NCI-H748 treated with DMSO at 0.1 percent for 48 hours (cell line): ENCODE data around the gene LSM2.
A peak's percentile ranks its signal among the peaks of the same experiment; 100 is the strongest.
"Not testable (repeated sequence)": the region's sequence is repeated elsewhere in the genome, so short reads cannot be mapped to it uniquely, and the experiment has no call there.

Experiments
- DNase-seq: peaks from one replicate; lab custom pipeline; 2025; lab: John Stamatoyannopoulos, UW

The LSM2 gene

GRCh38 chr6:31827286-31828079 is 20.7 kb upstream of the LSM2 start, which contains the start of gene HSPA1B:
TSS of gene HSPA1B (plus strand) at chr6:31827738. CDS start at chr6:31827951, 213 bp downstream.
- peak; percentile 99 for DNase-seq

GRCh38 chr6:31826793-31827285 is 20.1 kb upstream of the LSM2 start:
- no peak for DNase-seq

GRCh38 chr6:31825553-31825952 is 18.8 kb upstream of the LSM2 start:
- no peak for DNase-seq

GRCh38 chr6:31823592-31824196 is 16.9 kb upstream of the LSM2 start:
- DNase-seq, result not testable (repeated sequence)

- no peak for DNase-seq
Measured at GRCh38 chr6:31822036-31822821, 15.5 kb upstream of the LSM2 start.

GRCh38 chr6:31821301-31822035 is 14.7 kb upstream of the LSM2 start:
- DNase-seq, result peak; percentile 81

- DNase-seq, result not testable (repeated sequence)
Measured at GRCh38 chr6:31820399-31820798, 13.6 kb upstream of the LSM2 start.

- no peak for DNase-seq
Measured at GRCh38 chr6:31819871-31820299, 13.1 kb upstream of the LSM2 start.

GRCh38 chr6:31817929-31818511 is 11.3 kb upstream of the LSM2 start:
- DNase-seq, result not testable (repeated sequence)

GRCh38 chr6:31817133-31817928 is 10.6 kb upstream of the LSM2 start:
- not testable (repeated sequence) for DNase-seq

- DNase-seq, result peak; percentile 97
Measured at GRCh38 chr6:31815025-31815838, 8.5 kb upstream of the LSM2 start, which contains the start of the genes HSPA1A and HSPA1L. TSS of gene HSPA1A (plus strand) at chr6:31815543. CDS start at chr6:31815757, 214 bp downstream. TSS of gene HSPA1L (minus strand) at chr6:31815283. CDS start at chr6:31811972, 3,311 bp downstream.

GRCh38 chr6:31814677-31815024 is 7.9 kb upstream of the LSM2 start:
- DNase-seq, result peak; percentile 98

GRCh38 chr6:31813465-31813849 is 6.7 kb upstream of the LSM2 start:
- DNase-seq, result no peak

GRCh38 chr6:31811645-31812044 is 4.9 kb upstream of the LSM2 start:
- DNase-seq, result no peak

- not testable (repeated sequence) for DNase-seq
Measured at GRCh38 chr6:31808599-31808998, 1.8 kb upstream of the LSM2 start.

GRCh38 chr6:31805939-31806469 is 762 bp downstream of the LSM2 start:
- no peak for DNase-seq

- not testable (repeated sequence) for DNase-seq
Measured at GRCh38 chr6:31801031-31801927, 5.5 kb downstream of the LSM2 start.

GRCh38 chr6:31799781-31800180 is 7.0 kb downstream of the LSM2 start:
- DNase-seq, result no peak
